ENCODE data around the gene ANXA4. TPM values are rescaled to one million over a fixed set of nuclear protein-coding genes. Genes with fewer than 3 reads are reported as not detected.

Gene ANXA4
- polyA plus RNA-seq, 1 of the 3 experiments (the other 2 are of a cell fraction), result 137 TPM

DNA sequence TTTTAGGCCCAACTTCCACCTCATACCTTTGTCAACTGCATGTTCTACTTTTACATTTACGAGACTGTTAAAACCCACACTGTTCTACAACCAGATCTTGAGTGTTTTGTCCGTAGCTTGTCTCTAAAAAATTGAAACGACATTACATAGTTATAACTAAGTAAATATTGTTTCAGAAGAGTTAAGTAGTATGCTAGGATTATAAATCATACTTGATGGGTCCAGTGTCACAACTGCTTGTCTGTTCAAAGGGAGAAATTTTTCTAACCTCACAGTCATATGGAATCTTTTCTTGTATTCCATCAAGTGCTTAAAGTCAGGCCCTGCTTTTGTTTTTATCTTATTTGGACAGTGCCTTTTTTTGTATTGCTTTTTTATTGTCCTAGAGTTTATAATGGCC is 91.8 kb downstream of the ANXA4 start (continued):
- TF ChIP-seq CTCF (IDR thresholded peaks at IDR 0.05), result no peak
- TF ChIP-seq JUND (IDR thresholded peaks at IDR 0.05), result no peak
- no peak for TF ChIP-seq MXI1 (IDR thresholded peaks at IDR 0.05; ENCODE audit: low read depth, low read length)
- TF ChIP-seq, protein P1, sequence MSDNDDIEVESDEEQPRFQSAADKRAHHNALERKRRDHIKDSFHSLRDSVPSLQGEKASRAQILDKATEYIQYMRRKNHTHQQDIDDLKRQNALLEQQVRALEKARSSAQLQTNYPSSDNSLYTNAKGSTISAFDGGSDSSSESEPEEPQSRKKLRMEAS (IDR thresholded peaks at IDR 0.05; ENCODE audit: low read depth), result no peak
- TF ChIP-seq, protein P2, sequence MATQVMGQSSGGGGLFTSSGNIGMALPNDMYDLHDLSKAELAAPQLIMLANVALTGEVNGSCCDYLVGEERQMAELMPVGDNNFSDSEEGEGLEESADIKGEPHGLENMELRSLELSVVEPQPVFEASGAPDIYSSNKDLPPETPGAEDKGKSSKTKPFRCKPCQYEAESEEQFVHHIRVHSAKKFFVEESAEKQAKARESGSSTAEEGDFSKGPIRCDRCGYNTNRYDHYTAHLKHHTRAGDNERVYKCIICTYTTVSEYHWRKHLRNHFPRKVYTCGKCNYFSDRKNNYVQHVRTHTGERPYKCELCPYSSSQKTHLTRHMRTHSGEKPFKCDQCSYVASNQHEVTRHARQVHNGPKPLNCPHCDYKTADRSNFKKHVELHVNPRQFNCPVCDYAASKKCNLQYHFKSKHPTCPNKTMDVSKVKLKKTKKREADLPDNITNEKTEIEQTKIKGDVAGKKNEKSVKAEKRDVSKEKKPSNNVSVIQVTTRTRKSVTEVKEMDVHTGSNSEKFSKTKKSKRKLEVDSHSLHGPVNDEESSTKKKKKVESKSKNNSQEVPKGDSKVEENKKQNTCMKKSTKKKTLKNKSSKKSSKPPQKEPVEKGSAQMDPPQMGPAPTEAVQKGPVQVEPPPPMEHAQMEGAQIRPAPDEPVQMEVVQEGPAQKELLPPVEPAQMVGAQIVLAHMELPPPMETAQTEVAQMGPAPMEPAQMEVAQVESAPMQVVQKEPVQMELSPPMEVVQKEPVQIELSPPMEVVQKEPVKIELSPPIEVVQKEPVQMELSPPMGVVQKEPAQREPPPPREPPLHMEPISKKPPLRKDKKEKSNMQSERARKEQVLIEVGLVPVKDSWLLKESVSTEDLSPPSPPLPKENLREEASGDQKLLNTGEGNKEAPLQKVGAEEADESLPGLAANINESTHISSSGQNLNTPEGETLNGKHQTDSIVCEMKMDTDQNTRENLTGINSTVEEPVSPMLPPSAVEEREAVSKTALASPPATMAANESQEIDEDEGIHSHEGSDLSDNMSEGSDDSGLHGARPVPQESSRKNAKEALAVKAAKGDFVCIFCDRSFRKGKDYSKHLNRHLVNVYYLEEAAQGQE (IDR thresholded peaks at IDR 0.05; ENCODE audit: low read depth, low read length), result no peak

DNA sequence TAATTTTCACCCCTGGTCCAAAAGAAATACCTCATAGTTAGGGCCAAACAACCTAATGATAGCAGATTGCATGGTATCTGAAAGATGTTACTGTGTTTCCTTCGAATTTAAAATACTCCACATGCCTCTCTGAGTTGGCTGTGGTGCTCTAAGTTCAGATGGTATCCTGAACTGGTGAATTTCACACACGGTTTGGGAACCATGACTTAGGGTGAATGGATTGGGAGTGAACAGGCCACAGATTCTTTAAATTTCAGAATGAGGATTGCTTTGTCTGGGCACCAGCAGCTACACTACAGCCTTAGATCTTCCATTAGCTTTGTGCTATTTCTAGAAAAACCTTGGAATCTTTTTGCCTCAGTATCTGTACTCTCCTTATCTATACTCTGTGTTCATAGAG is 93.7 kb downstream of the ANXA4 start:
- H3K4me2 ChIP-seq, result no peak overlapping the region
- H3K4me1 ChIP-seq (ENCODE audit: control insufficient read depth in 1 of 2, insufficient read depth in 2 of 2, low read depth in 1 of 2, low read length in 1 of 2), result peaks cover 7 to 10% of the 10 kb centered on the region in 2 experiments
- ChIA-PET CTCF (interaction anchor here (1.1 to 2.3 kb wide), 4 partner anchors 18 to 114 kb away, joined by 3 to 15 read pairs (median 4); no protein-coding TSS in a partner anchor), POLR2A (no interaction called here)
- no peaks in the 10 kb centered on the region for H3K9me2 ChIP-seq
- H3K27me3 ChIP-seq (ENCODE audit: insufficient read depth), result no peaks in the 10 kb centered on the region
- H2AFZ ChIP-seq (ENCODE audit: low read depth), result no peak overlapping the region
- no peaks in the 10 kb centered on the region for H4K20me1 ChIP-seq (ENCODE audit: insufficient read depth)
- H3K9me3 ChIP-seq, result no peaks in the 10 kb centered on the region
- H3F3A ChIP-seq (replicated peaks; ENCODE audit: insufficient read depth), result no peaks in the 10 kb centered on the region
- H3K4me3 ChIP-seq (ENCODE audit: low read depth in 2 of 2, low read length in 1 of 2), result no peak overlapping the region
- DNase-seq, result no peak
- 88% methylated on average over 2 of the region's 2 CpGs for WGBS (ENCODE audit: low lambda C conversion rate)
- no peak overlapping the region for H3K9ac ChIP-seq
- H3K27ac ChIP-seq (ENCODE audit: low read depth in 2 of 2, low read length in 1 of 2), result no peak overlapping the region; a peak in 1 of 4 replicates
- H3K79me2 ChIP-seq (ENCODE audit: insufficient read depth), result peaks cover 61% of the 10 kb centered on the region
- H3K36me3 ChIP-seq (replicated peaks in 1 of 2; ENCODE audit: control insufficient read depth in 1 of 2, insufficient read depth in 2 of 2, low read length in 1 of 2), result peaks cover 23% of the 10 kb centered on the region in 2 experiments
- TF ChIP-seq EZH2phosphoT487 (IDR thresholded peaks at IDR 0.05; ENCODE audit: borderline replicate concordance, low read depth) (no peak), RAD21 (IDR thresholded peaks at IDR 0.05; ENCODE audit: low read length) (no peak), TAF1 (IDR thresholded peaks at IDR 0.05; ENCODE audit: borderline replicate concordance, low read depth, low read length) (no peak), SIN3A (IDR thresholded peaks at IDR 0.05; ENCODE audit: borderline replicate concordance, low read depth, low read length) (no peak), FOXM1 (IDR thresholded peaks at IDR 0.05; ENCODE audit: low read depth) (no peak), IRF3 (IDR thresholded peaks at IDR 0.05; ENCODE audit: low read depth, low read length) (no peak), CTCF (IDR thresholded peaks at IDR 0.05) (no peak), GABPA (IDR thresholded peaks at IDR 0.05; ENCODE audit: low read depth) (no peak), GATA2 (CRISPR knock-in tag; IDR thresholded peaks at IDR 0.05) (no peak), NRF1 (IDR thresholded peaks at IDR 0.05; ENCODE audit: low read depth, low read length) (no peak), RCOR1 (IDR thresholded peaks at IDR 0.05; ENCODE audit: low read length) (no peak), RXRA (IDR thresholded peaks at IDR 0.05; ENCODE audit: borderline replicate concordance, low read depth) (no peak)
- TF ChIP-seq, protein P3, sequence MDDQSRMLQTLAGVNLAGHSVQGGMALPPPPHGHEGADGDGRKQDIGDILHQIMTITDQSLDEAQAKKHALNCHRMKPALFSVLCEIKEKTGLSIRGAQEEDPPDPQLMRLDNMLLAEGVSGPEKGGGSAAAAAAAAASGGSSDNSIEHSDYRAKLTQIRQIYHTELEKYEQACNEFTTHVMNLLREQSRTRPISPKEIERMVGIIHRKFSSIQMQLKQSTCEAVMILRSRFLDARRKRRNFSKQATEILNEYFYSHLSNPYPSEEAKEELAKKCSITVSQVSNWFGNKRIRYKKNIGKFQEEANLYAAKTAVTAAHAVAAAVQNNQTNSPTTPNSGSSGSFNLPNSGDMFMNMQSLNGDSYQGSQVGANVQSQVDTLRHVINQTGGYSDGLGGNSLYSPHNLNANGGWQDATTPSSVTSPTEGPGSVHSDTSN (IDR thresholded peaks at IDR 0.05), result no peak
- TF ChIP-seq, protein P4, sequence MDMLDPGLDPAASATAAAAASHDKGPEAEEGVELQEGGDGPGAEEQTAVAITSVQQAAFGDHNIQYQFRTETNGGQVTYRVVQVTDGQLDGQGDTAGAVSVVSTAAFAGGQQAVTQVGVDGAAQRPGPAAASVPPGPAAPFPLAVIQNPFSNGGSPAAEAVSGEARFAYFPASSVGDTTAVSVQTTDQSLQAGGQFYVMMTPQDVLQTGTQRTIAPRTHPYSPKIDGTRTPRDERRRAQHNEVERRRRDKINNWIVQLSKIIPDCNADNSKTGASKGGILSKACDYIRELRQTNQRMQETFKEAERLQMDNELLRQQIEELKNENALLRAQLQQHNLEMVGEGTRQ (IDR thresholded peaks at IDR 0.05; ENCODE audit: borderline replicate concordance, low read depth, low read length), result no peak
- TF ChIP-seq, protein P1 (IDR thresholded peaks at IDR 0.05; ENCODE audit: low read depth), result no peak

All from SK-N-SH (cell line).